IMR-90 (cell line): ENCODE measurements around the gene EFHC1. TPM values are rescaled to one million over a fixed set of nuclear protein-coding genes. Genes with fewer than 3 reads are reported as not detected.

Experiments used
- ATAC-seq: fragments of 200-7000 bp; cut with Tn5 transposase; 2 replicates; pipeline ENCODE4 v1.9.1; 2020; ENCODE audit warnings: low read depth, mild to moderate bottlenecking, moderate library complexity
- BruUV-seq: library from RNA; stranded (reverse); fragments of 400-500 nt; replicated peaks from 2 replicates; lab custom pipeline; 2021; lab: Mats Ljungman, UMichigan
- CTCF ChIA-PET: fragments of 300-600 bp; formaldehyde crosslinking; extraction: SDS; loops from one replicate; lab custom pipeline; 2021; ENCODE audit warnings: antibody characterized with exemption; lab: Yijun Ruan, JAX
- POLR2A ChIA-PET: fragments of 300-600 bp; sonication (Branson Sonifier 250); formaldehyde crosslinking; loops from one replicate; lab custom pipeline; 2022; ENCODE audit warnings: antibody characterized with exemption; ENCODE audit not compliant: unreplicated experiment; lab: Charles Lee
- DNase-seq: peaks from one replicate; pipeline ENCODE4 v3.0.0; 2013
- H2AFZ ChIP-seq: replicated peaks from 2 replicates; pipeline ENCODE3; 2013; ENCODE audit warnings: low read length, mild to moderate bottlenecking; ENCODE audit not compliant: poor library complexity
- H2AK5ac ChIP-seq: 2 replicates; pipeline ENCODE4 v1.6.1; 2013; ENCODE audit warnings: low read depth, low read length, inconsistent platforms
- H2AK9ac ChIP-seq: replicated peaks from 2 replicates; pipeline ENCODE3; 2013; ENCODE audit warnings: mild to moderate bottlenecking, low read depth, low read length, moderate library complexity; ENCODE audit not compliant: poor library complexity
- H2BK120ac ChIP-seq: 2 replicates; pipeline ENCODE4 v1.6.1; 2013; ENCODE audit warnings: low read depth, low read length, inconsistent platforms
- H2BK15ac ChIP-seq: 3 replicates; pipeline ENCODE4 v1.6.1; 2013; ENCODE audit warnings: low read depth, low read length, inconsistent platforms
- H2BK20ac ChIP-seq: 2 replicates; pipeline ENCODE4 v1.6.1; 2013; ENCODE audit warnings: low read depth, mild to moderate bottlenecking, inconsistent platforms, low read length, moderate library complexity
- H2BK5ac ChIP-seq: 2 replicates; pipeline ENCODE4 v1.6.1; 2013; ENCODE audit warnings: mild to moderate bottlenecking, low read depth, low read length, inconsistent platforms; ENCODE audit not compliant: poor library complexity, severe bottlenecking
- H3K14ac ChIP-seq: replicated peaks from 2 replicates; pipeline ENCODE4 v1.6.1; 2013; ENCODE audit warnings: low read depth, low read length, inconsistent platforms
- H3K18ac ChIP-seq: 2 replicates; pipeline ENCODE4 v1.6.1; 2013; ENCODE audit warnings: low read depth, low read length, control low read depth
- H3K23ac ChIP-seq: 2 replicates; pipeline ENCODE4 v1.6.1; 2013; ENCODE audit warnings: low read depth, low read length, inconsistent platforms
- H3K27ac ChIP-seq: 2 replicates; pipeline ENCODE4 v1.5.1; 2013; ENCODE audit warnings: mild to moderate bottlenecking, control low read depth, low read length; ENCODE audit not compliant: insufficient read depth
- H3K27me3 ChIP-seq: 2 replicates; pipeline ENCODE4 v1.6.1; 2013; ENCODE audit warnings: low read length; ENCODE audit not compliant: control insufficient read depth, insufficient read depth
- H3K36me3 ChIP-seq: 2 replicates; pipeline ENCODE4 v1.6.1; 2013; ENCODE audit warnings: low read length, mixed read lengths; ENCODE audit not compliant: control insufficient read depth, insufficient read depth
- H3K4ac ChIP-seq: 2 replicates; pipeline ENCODE4 v1.6.1; 2013; ENCODE audit warnings: low read depth, low read length, inconsistent platforms
- H3K4me1 ChIP-seq: 2 replicates; pipeline ENCODE4 v1.6.1; 2013; ENCODE audit warnings: low read length, mixed read lengths; ENCODE audit not compliant: control insufficient read depth, insufficient read depth
- H3K4me2 ChIP-seq: 2 replicates; pipeline ENCODE4 v1.6.1; 2013; ENCODE audit warnings: low read depth, mild to moderate bottlenecking, control low read depth, low read length, moderate library complexity
- H3K4me3 ChIP-seq: 2 replicates; pipeline ENCODE4 v1.5.1; 2013; ENCODE audit warnings: low read depth, mild to moderate bottlenecking, control low read depth, low read length, moderate library complexity; ENCODE audit not compliant: insufficient read depth
- H3K56ac ChIP-seq: 2 replicates; pipeline ENCODE4 v1.6.1; 2013; ENCODE audit warnings: low read length, inconsistent platforms; ENCODE audit not compliant: insufficient read depth; ENCODE audit errors: extremely low read depth
- H3K79me1 ChIP-seq, 2 experiments: 2 replicates each; pipeline ENCODE4 v1.6.1; 2013; ENCODE audit warnings: low read length in 2 of 2, inconsistent platforms in 1 of 2, low read depth in 1 of 2
- H3K9ac ChIP-seq: 2 replicates; pipeline ENCODE4 v1.6.1; 2013; ENCODE audit warnings: low read depth, low read length, control low read depth
- H3K9me1 ChIP-seq: 2 replicates; pipeline ENCODE4 v1.6.1; 2013; ENCODE audit warnings: low read length, inconsistent platforms; ENCODE audit not compliant: insufficient read depth
- H3K9me3 ChIP-seq: 2 replicates; pipeline ENCODE4 v1.6.1; 2013; ENCODE audit warnings: low read length; ENCODE audit not compliant: control insufficient read depth, insufficient read depth
- H4K20me1 ChIP-seq: 2 replicates; pipeline ENCODE4 v1.6.1; 2013; ENCODE audit warnings: low read length, inconsistent platforms; ENCODE audit not compliant: insufficient read depth
- H4K5ac ChIP-seq: 2 replicates; pipeline ENCODE4 v1.6.1; 2013; ENCODE audit warnings: mild to moderate bottlenecking, low read depth, low read length, control low read depth
- H4K8ac ChIP-seq, 2 experiments: 2 replicates each; pipeline ENCODE4 v1.6.1; 2013; ENCODE audit warnings: low read depth in 2 of 2, low read length in 2 of 2, control low read depth in 1 of 2, inconsistent platforms in 1 of 2
- H4K91ac ChIP-seq: 2 replicates; pipeline ENCODE4 v1.6.1; 2013; ENCODE audit warnings: low read depth, low read length, inconsistent platforms; ENCODE audit not compliant: insufficient read depth
- BHLHE40 ChIP-seq: fragments of 150-350 bp; IDR thresholded peaks from 2 replicates; pipeline ENCODE4 v1.6.1; 2016; ENCODE audit warnings: mild to moderate bottlenecking, low read depth, low read length
- CEBPB ChIP-seq: IDR thresholded peaks from 2 replicates; pipeline ENCODE4 v1.6.1; 2012; ENCODE audit warnings: low read depth, low read length, improper control_type of control experiment
- CHD1 ChIP-seq: IDR thresholded peaks from 2 replicates; pipeline ENCODE4 v1.6.1; 2012; ENCODE audit warnings: low read depth, low read length, improper control_type of control experiment
- FOS ChIP-seq: fragments of 150-350 bp; IDR thresholded peaks from 2 replicates; pipeline ENCODE4 v1.6.1; 2016; ENCODE audit warnings: low read depth, low read length
- MAZ ChIP-seq: IDR thresholded peaks from 2 replicates; pipeline ENCODE4 v1.6.1; 2012; ENCODE audit warnings: low read depth, mild to moderate bottlenecking, low read length, improper control_type of control experiment, moderate library complexity, borderline replicate concordance
- MXI1 ChIP-seq: IDR thresholded peaks from 2 replicates; pipeline ENCODE4 v1.6.1; 2012; ENCODE audit warnings: low read depth, mild to moderate bottlenecking, low read length, moderate library complexity, borderline replicate concordance
- NFE2L2 ChIP-seq: fragments of 150-350 bp; IDR thresholded peaks from 2 replicates; pipeline ENCODE4 v1.6.1; 2016; ENCODE audit warnings: low read depth, mild to moderate bottlenecking, low read length
- POLR2A ChIP-seq: IDR thresholded peaks from 2 replicates; pipeline ENCODE4 v1.6.1; 2012; ENCODE audit warnings: mild to moderate bottlenecking, low read depth, low read length
- RAD21 ChIP-seq: IDR thresholded peaks from 2 replicates; pipeline ENCODE4 v1.6.1; 2012; ENCODE audit warnings: low read length, improper control_type of control experiment
- RCOR1 ChIP-seq: IDR thresholded peaks from 2 replicates; pipeline ENCODE4 v1.6.1; 2012; ENCODE audit warnings: mild to moderate bottlenecking, low read length, improper control_type of control experiment; ENCODE audit not compliant: insufficient replicate concordance
- RFX5 ChIP-seq: IDR thresholded peaks from 2 replicates; pipeline ENCODE4 v1.8.0; 2012; ENCODE audit warnings: low read depth, mild to moderate bottlenecking, low read length, moderate library complexity
- SMC3 ChIP-seq: fragments of 150-350 bp; IDR thresholded peaks from 2 replicates; pipeline ENCODE4 v1.6.1; 2016; ENCODE audit warnings: low read depth, mild to moderate bottlenecking, antibody characterized with exemption, low read length, moderate library complexity
- WGBS, 2 experiments: methylation state at CpG; one replicate each; pipeline versions ENCODE4 v1.1.5 to v1.1.7; 2013; ENCODE audit warnings: missing lambda C conversion rate in 2 of 2; ENCODE audit not compliant: insufficient read length in 1 of 2; ENCODE audit errors: extremely low coverage in 2 of 2; 5-methylcytosine and 5-hydroxymethylcytosine counted together
- dilution Hi-C: fragments of 300-500 bp; cut with HindIII; formaldehyde crosslinking; loops from one replicate; pipeline ENCODE4 v1.14.3; 2018; ENCODE audit warnings: low sequenced_read_pairs; ENCODE audit not compliant: unreplicated experiment
- in situ Hi-C: fragments of 300-500 bp; cut with MboI; formaldehyde crosslinking; loops from 3 replicates; pipeline ENCODE4 v1.14.3; 2019; ENCODE audit warnings: low sequenced_read_pairs, inconsistent platforms, mixed read lengths
- intact Hi-C: fragments of 100-400 bp; cut with micrococcal nuclease; formaldehyde crosslinking; loops from 2 replicates; pipeline ENCODE4 v1.10.0; 2022
- polyA plus RNA-seq, 3 experiments: library from polyadenylated mRNA; depleted of rRNA; stranded (reverse); fragments of >200 nt; gene quantifications; 2 replicates each; pipeline ENCODE4 v1.2.3, GENCODE V29; 2012; ENCODE audit warnings: low replicate concordance in 1 of 3
- total RNA-seq: library from RNA; depleted of rRNA; stranded (reverse); fragments of >200 nt; gene quantifications from 2 replicates; pipeline ENCODE4 v1.2.3, GENCODE V29; 2012
- TF ChIP-seq, protein P1 (sequence below): conservative IDR thresholded peaks from 2 replicates; pipeline ENCODE4 v1.5.1; 2012; ENCODE audit warnings: mild to moderate bottlenecking, low read depth, low read length, improper control_type of control experiment
- TF ChIP-seq, protein P2 (sequence below): fragments of 150-350 bp; IDR thresholded peaks from 2 replicates; pipeline ENCODE4 v1.6.1; 2016; ENCODE audit warnings: low read depth, mild to moderate bottlenecking, low read length, moderate library complexity, borderline replicate concordance
- TF ChIP-seq, protein P3 (sequence below): fragments of 150-350 bp; IDR thresholded peaks from 2 replicates; pipeline ENCODE4 v1.6.1; 2017; ENCODE audit warnings: mild to moderate bottlenecking, antibody characterized with exemption, low read length, low read depth

EFHC1 gene
- total and polyA plus RNA-seq, 2 of the 4 experiments (the other 2 are of a cell fraction) = 14.0 to 23.0 TPM

DNA sequence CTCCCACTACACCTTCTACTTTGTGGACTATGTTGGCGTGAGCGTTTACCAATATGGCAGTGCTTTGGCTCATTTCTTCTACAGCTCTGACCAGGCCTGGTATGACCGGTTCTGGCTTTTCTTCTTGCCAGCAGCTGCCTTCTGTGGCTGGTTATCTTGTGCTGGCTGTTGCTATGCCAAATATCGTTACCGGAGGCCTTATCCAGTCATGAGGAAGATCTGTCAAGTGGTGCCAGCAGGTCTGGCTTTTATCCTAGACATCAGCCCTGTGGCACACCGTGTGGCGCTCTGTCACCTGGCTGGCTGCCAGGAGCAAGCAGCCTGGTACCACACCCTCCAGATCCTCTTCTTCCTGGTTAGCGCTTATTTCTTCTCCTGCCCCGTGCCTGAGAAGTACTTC, 16.5 kb upstream of the EFHC1 start:
- Histone ChIP-seq H2AFZ (no peak overlapping the region), H3K14ac (no peak overlapping the region), H4K8ac (no peak overlapping the region), H2BK5ac (no peak overlapping the region), H3K4me1 (peaks cover 2% of the 10 kb centered on the region; the same call in 1 of the 2 replicates), H3K4ac (no peak overlapping the region), H3K36me3 (peaks cover 8% of the 10 kb centered on the region; the same call in 1 of the 2 replicates), H3K23ac (no peak overlapping the region), H2AK9ac (no peak overlapping the region), H3K4me3 (no peak overlapping the region), H2BK120ac (no peak overlapping the region), H3K56ac (no peak overlapping the region), H4K20me1 (no peaks in the 10 kb centered on the region), H2BK20ac (no peak overlapping the region), H3K9me3 (no peaks in the 10 kb centered on the region), H3K9me1 (no peaks in the 10 kb centered on the region), H3K27me3 (no peaks in the 10 kb centered on the region), H3K18ac (no peak overlapping the region), H4K5ac (no peak overlapping the region), H3K27ac (no peak overlapping the region), H2AK5ac (no peak overlapping the region), H3K4me2 (no peak overlapping the region), H3K79me1 (no peaks in the 10 kb centered on the region), H2BK15ac (no peak overlapping the region), H4K91ac (no peak overlapping the region), H3K9ac (no peak overlapping the region)
- dilution Hi-C loops (loop anchor here (25.0 kb wide), 1 partner anchor 259 kb away; the partner anchor contains the start of gene TMEM14A), intact Hi-C loops (loop anchor here (10.0 kb wide), 2 partner anchors 411 to 1081 kb away; no protein-coding TSS in a partner anchor), in situ Hi-C loops (no loop called here)
- POLR2A ChIA-PET = no interaction called here
- ATAC-seq (no peak), DNase-seq (no peak)
- 99% methylated on average over 8 of the region's 9 CpGs; no CpG with 5 or more reads in 1 of the 2 experiments for WGBS, 2 experiments
- CTCF ChIA-PET = no interaction called here
- TF ChIP-seq BHLHE40 (no peak), RAD21 (no peak), NFE2L2 (no peak), RCOR1 (no peak), SMC3 (no peak), MXI1 (no peak), CEBPB (no peak), FOS (no peak), POLR2A (no peak), RFX5 (no peak), MAZ (no peak), CHD1 (no peak)
- TF ChIP-seq, protein P1, sequence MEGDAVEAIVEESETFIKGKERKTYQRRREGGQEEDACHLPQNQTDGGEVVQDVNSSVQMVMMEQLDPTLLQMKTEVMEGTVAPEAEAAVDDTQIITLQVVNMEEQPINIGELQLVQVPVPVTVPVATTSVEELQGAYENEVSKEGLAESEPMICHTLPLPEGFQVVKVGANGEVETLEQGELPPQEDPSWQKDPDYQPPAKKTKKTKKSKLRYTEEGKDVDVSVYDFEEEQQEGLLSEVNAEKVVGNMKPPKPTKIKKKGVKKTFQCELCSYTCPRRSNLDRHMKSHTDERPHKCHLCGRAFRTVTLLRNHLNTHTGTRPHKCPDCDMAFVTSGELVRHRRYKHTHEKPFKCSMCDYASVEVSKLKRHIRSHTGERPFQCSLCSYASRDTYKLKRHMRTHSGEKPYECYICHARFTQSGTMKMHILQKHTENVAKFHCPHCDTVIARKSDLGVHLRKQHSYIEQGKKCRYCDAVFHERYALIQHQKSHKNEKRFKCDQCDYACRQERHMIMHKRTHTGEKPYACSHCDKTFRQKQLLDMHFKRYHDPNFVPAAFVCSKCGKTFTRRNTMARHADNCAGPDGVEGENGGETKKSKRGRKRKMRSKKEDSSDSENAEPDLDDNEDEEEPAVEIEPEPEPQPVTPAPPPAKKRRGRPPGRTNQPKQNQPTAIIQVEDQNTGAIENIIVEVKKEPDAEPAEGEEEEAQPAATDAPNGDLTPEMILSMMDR = no peak
- TF ChIP-seq, protein P2, sequence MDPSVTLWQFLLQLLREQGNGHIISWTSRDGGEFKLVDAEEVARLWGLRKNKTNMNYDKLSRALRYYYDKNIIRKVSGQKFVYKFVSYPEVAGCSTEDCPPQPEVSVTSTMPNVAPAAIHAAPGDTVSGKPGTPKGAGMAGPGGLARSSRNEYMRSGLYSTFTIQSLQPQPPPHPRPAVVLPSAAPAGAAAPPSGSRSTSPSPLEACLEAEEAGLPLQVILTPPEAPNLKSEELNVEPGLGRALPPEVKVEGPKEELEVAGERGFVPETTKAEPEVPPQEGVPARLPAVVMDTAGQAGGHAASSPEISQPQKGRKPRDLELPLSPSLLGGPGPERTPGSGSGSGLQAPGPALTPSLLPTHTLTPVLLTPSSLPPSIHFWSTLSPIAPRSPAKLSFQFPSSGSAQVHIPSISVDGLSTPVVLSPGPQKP = no peak
- TF ChIP-seq, protein P3, sequence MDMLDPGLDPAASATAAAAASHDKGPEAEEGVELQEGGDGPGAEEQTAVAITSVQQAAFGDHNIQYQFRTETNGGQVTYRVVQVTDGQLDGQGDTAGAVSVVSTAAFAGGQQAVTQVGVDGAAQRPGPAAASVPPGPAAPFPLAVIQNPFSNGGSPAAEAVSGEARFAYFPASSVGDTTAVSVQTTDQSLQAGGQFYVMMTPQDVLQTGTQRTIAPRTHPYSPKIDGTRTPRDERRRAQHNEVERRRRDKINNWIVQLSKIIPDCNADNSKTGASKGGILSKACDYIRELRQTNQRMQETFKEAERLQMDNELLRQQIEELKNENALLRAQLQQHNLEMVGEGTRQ = no peak
- no TSS peak for BruUV-seq
